Measurements from ENCODE around the gene GGCX. TPM values are rescaled to one million over a fixed set of nuclear protein-coding genes. Genes with fewer than 3 reads are reported as not detected.

GGCX gene
- polyA plus RNA-seq, 4 donors = 33.7 to 42.4 (median 39.7) TPM

GRCh38 chr2:85524336-85524908, 36.9 kb downstream of the GGCX start:
- DNase-seq (ENCODE audit: low read depth in 4 of 4, low spot score in 3 of 4) = no peak

GRCh38 chr2:85523903-85524335, 37.4 kb downstream of the GGCX start:
- no peak for DNase-seq (ENCODE audit: low read depth in 4 of 4, low spot score in 3 of 4)

- DNase-seq (ENCODE audit: low read depth in 4 of 4, low spot score in 3 of 4) = no peak
Observed at GRCh38 chr2:85523062-85523902, 38.0 kb downstream of the GGCX start.

- DNase-seq (ENCODE audit: low read depth in 4 of 4, low spot score in 3 of 4) = no peak
Observed at GRCh38 chr2:85522090-85522647, 39.1 kb downstream of the GGCX start.

- DNase-seq (ENCODE audit: low read depth in 4 of 4, low spot score in 3 of 4) = no peak
Observed at GRCh38 chr2:85516653-85517389, 44.5 kb downstream of the GGCX start.

GRCh38 chr2:85514323-85514722, 47.0 kb downstream of the GGCX start:
- DNase-seq (ENCODE audit: low read depth in 4 of 4, low spot score in 3 of 4) = no peak

- no peak for DNase-seq (ENCODE audit: low read depth in 4 of 4, low spot score in 3 of 4)
Observed at GRCh38 chr2:85511008-85511811, 50.1 kb downstream of the GGCX start.

GRCh38 chr2:85506768-85507181, 54.5 kb downstream of the GGCX start:
- DNase-seq (ENCODE audit: low read depth in 4 of 4, low spot score in 3 of 4) = no peak

GRCh38 chr2:85505551-85506238, 55.6 kb downstream of the GGCX start:
- DNase-seq (ENCODE audit: low read depth in 4 of 4, low spot score in 3 of 4) = no peak

- no peak for DNase-seq (ENCODE audit: low read depth in 4 of 4, low spot score in 3 of 4)
Observed at GRCh38 chr2:85504778-85505261, 56.5 kb downstream of the GGCX start.

GRCh38 chr2:85503851-85504777, 57.2 kb downstream of the GGCX start:
- DNase-seq (ENCODE audit: low read depth in 4 of 4, low spot score in 3 of 4) = no peak

GRCh38 chr2:85503168-85503850, 58.0 kb downstream of the GGCX start:
- DNase-seq (ENCODE audit: low read depth in 4 of 4, low spot score in 3 of 4) = no peak

- no peak for DNase-seq (ENCODE audit: low read depth in 4 of 4, low spot score in 3 of 4)
Observed at GRCh38 chr2:85502720-85503119, 58.6 kb downstream of the GGCX start.

- no peak for DNase-seq (ENCODE audit: low read depth in 4 of 4, low spot score in 3 of 4)
Observed at GRCh38 chr2:85501248-85501647, 60.0 kb downstream of the GGCX start.

GRCh38 chr2:85497944-85498630, 63.2 kb downstream of the GGCX start:
- DNase-seq (ENCODE audit: low read depth in 4 of 4, low spot score in 3 of 4) = no peak

GRCh38 chr2:85496436-85496835, 64.9 kb downstream of the GGCX start:
- no peak for DNase-seq (ENCODE audit: low read depth in 4 of 4, low spot score in 3 of 4)

Data from left renal pelvis (tissue), 4 donors.